Astrocyte of the cerebellum (primary cell): Measurements from ENCODE around the gene C19orf85.
"Not testable (repeated sequence)": the region's sequence is repeated elsewhere in the genome, so short reads cannot be mapped to it uniquely, and the experiment has no call there.

ENCODE experiments used
- DNase-seq: peaks from one replicate; pipeline ENCODE4 v3.0.0-alpha.2; 2011; ENCODE audit warnings: low read depth
- H3K4me3 ChIP-seq: 2 replicates; pipeline ENCODE4 v1.5.1; 2011; ENCODE audit warnings: mild to moderate bottlenecking, low read depth, low read length, moderate library complexity
- CTCF ChIP-seq: IDR thresholded peaks from 2 replicates; pipeline ENCODE4 v1.5.1; 2012; ENCODE audit warnings: low read length, low read depth, moderate library complexity, mild to moderate bottlenecking; ENCODE audit errors: missing control alignments
- in situ Hi-C: cut with HindIII; loops from 2 replicates; pipeline ENCODE4 v1.10.0; 2017; ENCODE audit warnings: low sequenced_read_pairs

The C19orf85 gene

GRCh38 chr19:55502197-55502952, 37.8 kb upstream of the C19orf85 start:
- H3K4me3 ChIP-seq, result no peak overlapping the region
- in situ Hi-C loops, result no loop called here
- no peak for DNase-seq
- TF ChIP-seq CTCF, result no peak

GRCh38 chr19:55500368-55500952, 35.9 kb upstream of the C19orf85 start:
- no peak for DNase-seq
- no peak overlapping the region for H3K4me3 ChIP-seq
- no peak for TF ChIP-seq CTCF
- in situ Hi-C loops, result no loop called here

- H3K4me3 ChIP-seq, result no peak overlapping the region
- no peak for TF ChIP-seq CTCF
- DNase-seq, result no peak
- in situ Hi-C loops, result no loop called here
Measured at GRCh38 chr19:55498246-55498840, 33.8 kb upstream of the C19orf85 start.

- no peak for TF ChIP-seq CTCF
- no peak for DNase-seq
- in situ Hi-C loops, result no loop called here
- H3K4me3 ChIP-seq, result no peak overlapping the region
Measured at GRCh38 chr19:55497763-55498162, 33.2 kb upstream of the C19orf85 start.

- H3K4me3 ChIP-seq, DNase-seq, in situ Hi-C loops: not testable (repeated sequence)
Measured at GRCh38 chr19:55496820-55497219, 32.3 kb upstream of the C19orf85 start.

GRCh38 chr19:55495646-55496349, 31.2 kb upstream of the C19orf85 start:
- H3K4me3 ChIP-seq, result no peak overlapping the region
- no peak for TF ChIP-seq CTCF
- in situ Hi-C loops, result no loop called here
- DNase-seq, result no peak
